NT2/D1 (cell line): ENCODE results near the gene RMDN2.

ENCODE experiments used
- DNase-seq: peaks from one replicate; pipeline ENCODE4 v3.0.0-alpha.2; 2011; ENCODE audit warnings: low read depth, low spot score
- H3K27me3 ChIP-seq: 2 replicates; pipeline ENCODE4 v1.6.0; 2011; ENCODE audit warnings: mild to moderate bottlenecking; ENCODE audit not compliant: insufficient read length, insufficient read depth
- H3K36me3 ChIP-seq: 2 replicates; pipeline ENCODE4 v1.6.1; 2011; ENCODE audit warnings: mild to moderate bottlenecking, low read length, mixed read lengths; ENCODE audit not compliant: insufficient read depth, insufficient read length
- H3K4me1 ChIP-seq: 2 replicates; pipeline ENCODE4 v1.5.1; 2011; ENCODE audit not compliant: insufficient read depth, insufficient read length
- H3K4me3 ChIP-seq: 2 replicates; pipeline ENCODE4 v1.5.1; 2011; ENCODE audit warnings: low read depth; ENCODE audit not compliant: insufficient read length
- H3K9ac ChIP-seq: 2 replicates; pipeline ENCODE4 v1.6.0; 2011; ENCODE audit warnings: low read depth; ENCODE audit not compliant: insufficient read length
- H3K9me3 ChIP-seq: 2 replicates; pipeline ENCODE4 v1.5.1; 2011; ENCODE audit warnings: mild to moderate bottlenecking, low read length; ENCODE audit not compliant: insufficient read depth
- SUZ12 ChIP-seq: IDR thresholded peaks from 2 replicates; pipeline ENCODE4 v1.6.1; 2011; ENCODE audit not compliant: insufficient read length, insufficient read depth; ENCODE audit errors: extremely low read depth
- YY1 ChIP-seq: IDR thresholded peaks from 2 replicates; pipeline ENCODE4 v1.6.1; 2011; ENCODE audit not compliant: insufficient read length, insufficient read depth
- ZNF274 ChIP-seq: IDR thresholded peaks from 2 replicates; pipeline ENCODE4 v1.6.1; 2011; ENCODE audit warnings: mild to moderate bottlenecking, low read depth, low read length

Gene RMDN2

DNA sequence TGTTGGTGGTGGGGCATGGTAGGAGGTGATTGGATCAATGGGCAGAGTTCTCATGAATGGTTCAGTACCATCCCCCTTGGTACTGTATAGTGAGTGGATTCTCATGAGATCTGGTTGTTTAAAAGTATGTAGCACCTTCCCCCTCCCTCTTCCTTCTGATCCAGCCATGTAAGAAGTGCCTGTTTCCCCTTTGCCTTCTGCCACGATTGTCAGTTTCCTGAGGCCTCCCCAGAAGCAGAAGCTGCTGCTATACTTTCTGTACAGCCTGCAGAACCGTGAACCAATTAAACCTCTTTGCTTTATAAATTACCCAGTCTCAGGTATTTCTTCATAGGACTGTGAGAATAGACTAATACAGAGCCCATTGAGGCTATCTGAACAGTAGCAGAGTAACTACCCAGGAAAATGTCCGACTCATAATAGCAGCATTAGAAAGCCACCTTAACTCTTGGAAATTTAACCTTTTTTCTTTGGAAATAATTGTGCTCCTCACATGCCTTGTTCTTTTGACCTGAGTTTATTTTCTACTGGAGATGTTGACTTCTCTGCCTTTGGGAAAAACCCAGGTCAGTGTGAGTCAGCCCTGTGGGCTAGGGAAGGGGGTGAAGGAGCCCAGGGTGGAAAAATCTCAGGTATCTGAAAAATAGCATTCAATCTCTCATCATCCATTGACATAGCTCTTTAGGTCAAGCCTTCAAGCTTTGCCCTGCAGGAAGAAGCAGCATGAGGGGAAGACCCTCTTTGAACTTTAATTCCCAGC lies 132.7 kb downstream of the RMDN2 start:
- DNase-seq = no peak
- no peak overlapping the region for H3K9ac ChIP-seq
- H3K9me3 ChIP-seq = no peaks in the 10 kb centered on the region
- H3K4me3 ChIP-seq = no peak overlapping the region
- TF ChIP-seq ZNF274 (no peak), YY1 (no peak), SUZ12 (no peak)
- H3K27me3 ChIP-seq = no peaks in the 10 kb centered on the region
- H3K36me3 ChIP-seq = no peaks in the 10 kb centered on the region
- H3K4me1 ChIP-seq = no peaks in the 10 kb centered on the region

DNA sequence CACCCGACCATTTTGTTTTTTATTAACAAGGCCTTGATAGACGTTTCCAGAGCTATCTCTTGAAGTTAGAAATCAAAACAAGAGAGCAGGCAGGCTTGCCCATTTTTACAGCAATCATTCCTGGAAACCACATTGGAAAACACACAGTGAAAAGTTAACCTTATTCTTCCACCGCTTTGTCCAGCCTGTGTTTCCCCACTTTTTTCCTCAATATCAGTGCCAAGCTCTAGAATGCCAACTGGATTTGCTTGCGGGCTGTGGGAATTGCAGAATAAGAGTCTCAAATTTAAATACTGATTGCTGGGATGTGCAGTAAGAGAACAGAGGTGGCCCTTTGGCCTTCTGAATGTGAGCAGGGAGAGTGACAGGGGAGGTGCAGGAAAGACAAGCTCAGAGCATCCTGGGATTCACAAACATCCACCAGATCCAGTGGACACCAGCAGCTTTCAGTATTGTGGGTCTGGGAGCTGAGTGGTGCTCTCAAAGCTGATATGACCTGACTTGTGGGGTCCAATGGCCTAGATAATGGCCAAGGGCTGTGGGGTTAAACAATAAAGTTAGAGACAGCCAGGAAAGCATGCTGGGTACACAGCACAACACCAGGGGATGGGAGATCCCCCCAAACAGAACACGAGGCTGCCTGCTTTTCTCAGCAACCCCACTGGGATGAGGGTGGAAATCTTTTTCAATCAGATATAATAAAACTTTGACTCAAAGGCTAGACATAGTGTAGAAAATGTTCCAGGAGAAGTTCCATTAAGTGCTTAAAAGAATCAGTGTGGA lies 135.3 kb downstream of the RMDN2 start:
- no peaks in the 10 kb centered on the region for H3K9me3 ChIP-seq
- H3K4me3 ChIP-seq = no peak overlapping the region
- H3K36me3 ChIP-seq = peaks cover 3% of the 10 kb centered on the region
- TF ChIP-seq YY1 (no peak), SUZ12 (no peak), ZNF274 (no peak)
- no peaks in the 10 kb centered on the region for H3K27me3 ChIP-seq
- no peak for DNase-seq
- H3K9ac ChIP-seq = no peak overlapping the region
- H3K4me1 ChIP-seq = no peaks in the 10 kb centered on the region

DNA sequence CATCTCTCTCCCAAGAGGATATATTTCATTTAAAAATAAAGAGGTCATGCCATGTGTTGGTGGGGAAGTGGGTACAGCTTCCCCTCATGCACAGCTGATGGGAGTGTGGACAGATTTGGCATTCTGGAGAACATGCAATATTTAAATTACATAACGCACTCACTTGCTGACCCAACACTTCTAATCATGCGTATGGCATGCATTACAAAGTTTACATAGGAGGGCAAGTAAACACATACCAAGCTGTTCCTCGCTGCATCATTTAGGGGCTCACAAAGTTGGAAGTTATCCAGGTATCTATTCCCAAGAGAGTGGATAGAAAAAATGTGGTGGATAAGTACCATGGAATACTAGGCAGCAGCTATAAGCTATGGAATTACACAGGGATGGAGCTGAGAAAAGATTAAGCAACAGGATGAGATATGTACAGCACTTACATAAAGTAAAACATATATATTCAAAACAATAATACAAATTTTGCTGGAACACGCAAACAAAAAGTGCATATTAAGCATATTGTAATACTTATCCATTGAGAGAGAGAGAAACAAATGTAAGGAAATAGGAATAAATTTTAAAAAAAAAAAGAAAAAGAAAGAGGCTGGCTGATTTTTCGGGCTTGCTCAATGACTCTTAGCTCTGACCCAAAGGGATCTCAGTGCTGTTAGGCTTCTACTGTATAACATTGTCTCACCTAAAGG lies 139.9 kb downstream of the RMDN2 start:
- Histone ChIP-seq H3K4me3 (no peak overlapping the region), H3K9ac (no peak overlapping the region)
- no peak for DNase-seq

DNA sequence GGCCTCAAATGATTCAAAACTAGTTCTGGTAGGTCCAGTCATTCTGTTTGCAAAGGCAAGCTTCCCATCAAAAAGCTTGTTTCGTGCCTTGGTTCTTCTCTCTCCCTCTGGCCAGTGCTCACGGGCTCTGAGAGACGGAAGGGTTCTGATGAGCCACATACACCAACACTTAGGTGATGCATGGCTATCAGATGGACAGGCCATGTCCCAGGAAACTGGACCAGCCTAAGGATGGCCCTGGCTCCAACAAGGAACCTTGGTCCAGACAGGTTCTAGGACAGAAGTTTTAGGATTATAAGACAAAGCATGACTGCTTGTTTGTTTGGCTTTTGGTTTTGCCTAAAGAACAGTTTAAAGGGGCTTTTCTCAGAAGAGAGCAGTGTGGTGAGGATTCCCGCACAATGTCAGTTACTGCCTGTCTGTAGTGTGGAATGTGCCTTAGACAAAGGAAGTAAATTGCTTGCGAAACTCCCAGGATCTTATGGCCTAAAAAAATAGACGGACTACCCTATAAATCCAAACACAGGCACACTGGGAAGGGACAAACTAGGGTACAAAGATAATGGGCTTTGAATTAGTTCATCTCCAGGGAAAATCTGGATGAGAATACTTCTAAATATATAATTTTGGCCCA lies 140.5 kb downstream of the RMDN2 start:
- H3K4me3 ChIP-seq = no peak overlapping the region
- peaks cover 11% of the 10 kb centered on the region for H3K36me3 ChIP-seq
- H3K27me3 ChIP-seq = no peaks in the 10 kb centered on the region
- TF ChIP-seq ZNF274 = no peak
- no peak for TF ChIP-seq YY1
- no peak for TF ChIP-seq SUZ12
- H3K9ac ChIP-seq = no peak overlapping the region
- no peaks in the 10 kb centered on the region for H3K9me3 ChIP-seq
- DNase-seq = no peak
- no peaks in the 10 kb centered on the region for H3K4me1 ChIP-seq

More for the DNA sequence above, 139.9 kb downstream of the RMDN2 start:
- H3K4me1 ChIP-seq = no peaks in the 10 kb centered on the region
- H3K36me3 ChIP-seq = peaks cover 7% of the 10 kb centered on the region
- H3K27me3 ChIP-seq = no peaks in the 10 kb centered on the region
- H3K9me3 ChIP-seq = no peaks in the 10 kb centered on the region
- TF ChIP-seq ZNF274 = no peak
- TF ChIP-seq YY1 = no peak
- TF ChIP-seq SUZ12 = no peak

DNA sequence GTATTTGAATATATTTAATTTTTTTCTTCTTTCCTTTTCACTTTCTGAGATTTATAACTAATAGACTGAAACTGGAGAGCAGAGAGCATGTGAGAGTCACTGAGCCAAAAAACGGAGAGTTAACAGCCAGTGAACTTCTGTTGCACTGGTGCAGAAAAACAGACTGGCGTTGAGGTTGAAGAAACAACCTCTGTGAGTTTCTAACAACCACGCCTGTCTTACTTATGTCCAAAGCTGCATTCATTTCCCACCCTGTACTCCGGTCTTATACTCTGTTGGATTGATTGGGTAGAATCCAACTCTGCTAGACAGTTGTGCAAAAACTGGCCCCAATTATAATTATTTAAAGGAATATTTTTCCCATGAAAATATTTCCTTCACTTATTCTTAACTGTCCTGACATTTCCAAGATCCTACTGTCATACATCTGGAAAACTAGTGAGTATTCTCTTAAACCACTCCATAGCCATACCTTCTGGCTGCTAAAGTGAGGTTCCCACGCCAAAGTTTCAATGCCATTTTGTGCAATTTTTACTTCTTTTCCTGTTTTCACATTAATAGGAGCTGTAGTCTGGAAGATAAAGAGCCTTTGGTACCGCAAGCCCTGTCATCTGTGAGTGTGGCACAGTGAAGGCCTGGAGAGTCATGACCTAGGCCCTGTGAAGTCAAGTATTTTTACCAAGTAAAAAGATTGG lies 141.5 kb downstream of the RMDN2 start:
- H3K9ac ChIP-seq = no peak overlapping the region
- H3K4me1 ChIP-seq = no peaks in the 10 kb centered on the region

More for the DNA sequence above, 141.5 kb downstream of the RMDN2 start:
- Histone ChIP-seq H3K36me3 (peaks cover 16% of the 10 kb centered on the region), H3K9me3 (no peaks in the 10 kb centered on the region), H3K4me3 (no peak overlapping the region), H3K27me3 (no peaks in the 10 kb centered on the region)
- no peak for DNase-seq
- TF ChIP-seq SUZ12 = no peak
- no peak for TF ChIP-seq ZNF274
- TF ChIP-seq YY1 = no peak
